BLaER1 treated with 17β-estradiol and CSF1 and Interleukin-3, amounts not matched to agents 10 nM and 100 nM (cell line): Measurements from ENCODE around the gene ATF7IP.
A peak's percentile ranks its signal among the peaks of the same experiment; 100 is the strongest.
"Not testable (repeated sequence)": the region's sequence is repeated elsewhere in the genome, so short reads cannot be mapped to it uniquely, and the experiment has no call there.

Source experiments
- H3K27ac ChIP-seq, 11 experiments: shearing (Covaris generic); formaldehyde crosslinking; 2 replicates each; pipeline ENCODE4 v1.8.1; 2022
- H3K27me3 ChIP-seq, 11 experiments: shearing (Covaris generic); formaldehyde crosslinking; 2 replicates each; pipeline ENCODE4 v1.8.1; 2022
- H3K36me3 ChIP-seq, 11 experiments: shearing (Covaris generic); formaldehyde crosslinking; 2 replicates each; pipeline ENCODE4 v1.8.1; 2022
- H3K4me1 ChIP-seq, 10 experiments: shearing (Covaris generic); formaldehyde crosslinking; 2 replicates each; pipeline ENCODE4 v1.8.1; 2022
- H3K4me2 ChIP-seq, 11 experiments: shearing (Covaris generic); formaldehyde crosslinking; 2 replicates each; pipeline ENCODE4 v1.8.1; 2022
- H3K4me3 ChIP-seq, 10 experiments: shearing (Covaris generic); formaldehyde crosslinking; 2 replicates each; pipeline ENCODE4 v1.8.1; 2022
- H3K9ac ChIP-seq, 11 experiments: shearing (Covaris generic); formaldehyde crosslinking; 2 replicates each; pipeline ENCODE4 v1.8.1; 2022
- H3K9me3 ChIP-seq, 11 experiments: shearing (Covaris generic); formaldehyde crosslinking; replicated peaks in 1 of 11; 2 replicates each; pipeline ENCODE4 v1.8.1; 2022
- H4K20me1 ChIP-seq, 11 experiments: shearing (Covaris generic); formaldehyde crosslinking; 2 replicates each; pipeline ENCODE4 v1.8.1; 2022
- Cebpa-rat ChIP-seq, 11 experiments: shearing (Covaris generic); IDR thresholded peaks; 2 replicates each; pipeline ENCODE4 v1.8.1; 2022

Gene ATF7IP

GRCh38 chr12:14365294-14366208 lies at the start of gene ATF7IP:
ATF7IP (plus strand) TSS chr12:14365682; CDS start chr12:14423916, 58,234 bp downstream.
- peak within 1 kb of the TSS; percentile 90 to 96 (median 94) for H3K27ac ChIP-seq
- peak within 1 kb of the TSS; percentile 80 to 91 (median 87) for H3K9ac ChIP-seq
- H3K4me1 ChIP-seq = peaks cover 0 to 17% (median 4%) of the 10 kb centered on the region in 10 experiments; a peak in 7 of 20 replicates
- peak within 1 kb of the TSS; percentile 38 to 81 (median 74); a peak in 21 of 22 replicates for H3K4me2 ChIP-seq
- no peaks in the 10 kb centered on the region; a peak in 2 of 22 replicates for H4K20me1 ChIP-seq
- peaks cover 18 to 21% (median 19%) of the 10 kb centered on the region in 11 experiments for H3K36me3 ChIP-seq
- no peaks in the 10 kb centered on the region for H3K27me3 ChIP-seq
- H3K9me3 ChIP-seq = peaks cover 15 to 58% (median 42%) of the 10 kb centered on the region in 11 experiments
- no peak for TF ChIP-seq Cebpa-rat (IDR thresholded peaks at IDR 0.05)
- H3K4me3 ChIP-seq = peak within 1 kb of the TSS; percentile 62 to 77 (median 66)

GRCh38 chr12:14317362-14318146 lies 47.9 kb upstream of the ATF7IP start:
- peaks cover 0 to 31% (median 5%) of the 10 kb centered on the region in 11 experiments; a peak in 11 of 22 replicates for H3K9me3 ChIP-seq
- no peaks in the 10 kb centered on the region for H3K36me3 ChIP-seq
- H3K9ac ChIP-seq = no peak overlapping the region
- no peak overlapping the region for H3K27ac ChIP-seq
- H3K27me3 ChIP-seq = no peaks in the 10 kb centered on the region
- no peak overlapping the region for H3K4me3 ChIP-seq
- H3K4me1 ChIP-seq = peaks cover 0 to 27% (median 8%) of the 10 kb centered on the region in 10 experiments; a peak in 11 of 20 replicates
- H3K4me2 ChIP-seq = no peak overlapping the region
- H4K20me1 ChIP-seq = no peaks in the 10 kb centered on the region
- no peak for TF ChIP-seq Cebpa-rat (IDR thresholded peaks at IDR 0.05)

GRCh38 chr12:14319704-14320427 lies 45.6 kb upstream of the ATF7IP start:
- not testable (repeated sequence) for H3K27me3 ChIP-seq, H4K20me1 ChIP-seq, H3K4me1 ChIP-seq, H3K9ac ChIP-seq, H3K27ac ChIP-seq, H3K4me3 ChIP-seq, H3K4me2 ChIP-seq, H3K36me3 ChIP-seq
- H3K9me3 ChIP-seq = peaks cover 0 to 17% (median 0%) of the 10 kb centered on the region in 11 experiments; a peak in 7 of 22 replicates

GRCh38 chr12:14322403-14322802 lies 43.1 kb upstream of the ATF7IP start:
- H3K36me3 ChIP-seq = no peaks in the 10 kb centered on the region
- H4K20me1 ChIP-seq = no peaks in the 10 kb centered on the region
- no peak overlapping the region for H3K4me2 ChIP-seq
- no peak overlapping the region for H3K4me3 ChIP-seq
- peaks cover 0 to 6% (median 0%) of the 10 kb centered on the region in 11 experiments; a peak in 3 of 22 replicates for H3K9me3 ChIP-seq
- no peaks in the 10 kb centered on the region for H3K27me3 ChIP-seq
- no peak for TF ChIP-seq Cebpa-rat (IDR thresholded peaks at IDR 0.05)
- peaks cover 0 to 7% (median 0%) of the 10 kb centered on the region in 10 experiments; a peak in 4 of 20 replicates for H3K4me1 ChIP-seq
- H3K27ac ChIP-seq = no peak overlapping the region
- H3K9ac ChIP-seq = no peak overlapping the region

GRCh38 chr12:14325716-14326343 lies 39.7 kb upstream of the ATF7IP start:
- H3K4me2 ChIP-seq = no peak overlapping the region

GRCh38 chr12:14326699-14327098 lies 38.8 kb upstream of the ATF7IP start:
- TF ChIP-seq Cebpa-rat (IDR thresholded peaks at IDR 0.05) = no peak
- H3K4me1 ChIP-seq = peaks cover 0 to 19% (median 0%) of the 10 kb centered on the region in 10 experiments; a peak in 8 of 20 replicates

More at GRCh38 chr12:14325716-14326343, 39.7 kb upstream of the ATF7IP start:
- Histone ChIP-seq H4K20me1 (no peaks in the 10 kb centered on the region), H3K27ac (no peak overlapping the region), H3K9me3 (peaks cover 4 to 27% (median 16%) of the 10 kb centered on the region in 11 experiments; a peak in 14 of 22 replicates), H3K4me3 (no peak overlapping the region), H3K4me1 (peaks cover 0 to 19% (median 0%) of the 10 kb centered on the region in 10 experiments; a peak in 8 of 20 replicates), H3K36me3 (no peaks in the 10 kb centered on the region), H3K27me3 (no peaks in the 10 kb centered on the region), H3K9ac (no peak overlapping the region)
- no peak for TF ChIP-seq Cebpa-rat (IDR thresholded peaks at IDR 0.05)

GRCh38 chr12:14327711-14328110 lies 37.8 kb upstream of the ATF7IP start:
- no peak for TF ChIP-seq Cebpa-rat (IDR thresholded peaks at IDR 0.05)
- no peaks in the 10 kb centered on the region for H3K27me3 ChIP-seq
- 0 out of 22 replicates have a peak overlapping the region, but pooled peaks of 1 of the 11 experiments have one; percentile 6 for H3K9ac ChIP-seq
- peak overlapping the region in 5 of 11 experiments; percentile 3 to 36 (median 18); a peak in 4 of 22 replicates for H3K27ac ChIP-seq
- no peak overlapping the region for H3K4me3 ChIP-seq
- H3K36me3 ChIP-seq = peaks cover 0 to 4% (median 0%) of the 10 kb centered on the region in 11 experiments; a peak in 2 of 22 replicates
- H3K9me3 ChIP-seq = peaks cover 20 to 44% (median 27%) of the 10 kb centered on the region in 11 experiments
- H3K4me1 ChIP-seq = peaks cover 0 to 19% (median 0%) of the 10 kb centered on the region in 10 experiments; a peak in 8 of 20 replicates
- no peaks in the 10 kb centered on the region for H4K20me1 ChIP-seq
- peak overlapping the region in 4 of 11 experiments; percentile 18 to 59 (median 43); a peak in 7 of 22 replicates for H3K4me2 ChIP-seq

More at GRCh38 chr12:14326699-14327098, 38.8 kb upstream of the ATF7IP start:
- Histone ChIP-seq H3K4me3 (no peak overlapping the region), H3K9me3 (peaks cover 10 to 34% (median 17%) of the 10 kb centered on the region in 11 experiments), H4K20me1 (no peaks in the 10 kb centered on the region), H3K9ac (no peak overlapping the region), H3K27ac (no peak overlapping the region), H3K36me3 (no peaks in the 10 kb centered on the region), H3K27me3 (no peaks in the 10 kb centered on the region), H3K4me2 (0 out of 22 replicates have a peak overlapping the region, but pooled peaks of 1 of the 11 experiments have one; percentile 27)

- H3K9me3 ChIP-seq = peaks cover 47 to 92% (median 72%) of the 10 kb centered on the region in 11 experiments
- H3K4me3 ChIP-seq = no peak overlapping the region
- no peaks in the 10 kb centered on the region for H4K20me1 ChIP-seq
- no peak overlapping the region for H3K27ac ChIP-seq
- peaks cover 0 to 9% (median 0%) of the 10 kb centered on the region in 11 experiments; a peak in 2 of 22 replicates for H3K36me3 ChIP-seq
- H3K4me1 ChIP-seq = peaks cover 0 to 10% (median 0%) of the 10 kb centered on the region in 10 experiments; a peak in 8 of 20 replicates
- H3K9ac ChIP-seq = no peak overlapping the region
- TF ChIP-seq Cebpa-rat (IDR thresholded peaks at IDR 0.05) = no peak
- H3K4me2 ChIP-seq = no peak overlapping the region
- H3K27me3 ChIP-seq = no peaks in the 10 kb centered on the region
Observed at GRCh38 chr12:14332482-14332881, 33.0 kb upstream of the ATF7IP start.
